GM12801 (cell line): ENCODE data around the gene SMC1B.

ENCODE experiments used
- CTCF ChIP-seq: IDR thresholded peaks from one replicate; pipeline ENCODE4 v1.5.1; 2011; ENCODE audit warnings: control low read depth; ENCODE audit not compliant: insufficient read length; ENCODE audit errors: extremely low read depth

SMC1B gene

GRCh38 chr22:45328822-45329529 is 84.4 kb downstream of the SMC1B start:
- no peak for TF ChIP-seq CTCF

GRCh38 chr22:45324311-45324711 is 89.1 kb downstream of the SMC1B start:
- TF ChIP-seq CTCF, result no peak

GRCh38 chr22:45323695-45324094 is 89.7 kb downstream of the SMC1B start:
- TF ChIP-seq CTCF, result no peak

GRCh38 chr22:45322873-45323525 is 90.4 kb downstream of the SMC1B start:
- no peak for TF ChIP-seq CTCF

- TF ChIP-seq CTCF, result no peak
These were observed 91.6 kb downstream of the SMC1B start for GRCh38 chr22:45321827-45322226.

GRCh38 chr22:45320357-45320976 is 92.9 kb downstream of the SMC1B start:
- no peak for TF ChIP-seq CTCF

GRCh38 chr22:45319324-45319685 is 94.1 kb downstream of the SMC1B start:
- TF ChIP-seq CTCF, result no peak
